Ishikawa (cell line): ENCODE measurements around the gene ALDH3B1.

Experiments
- CEBPB ChIP-seq: IDR thresholded peaks from 2 replicates; pipeline ENCODE4 v1.6.1; 2012
- CREB1 ChIP-seq: IDR thresholded peaks from 2 replicates; pipeline ENCODE4 v1.6.1; 2012; ENCODE audit warnings: low read depth
- EP300 ChIP-seq: IDR thresholded peaks from 2 replicates; pipeline ENCODE4 v1.6.1; 2012; ENCODE audit warnings: borderline replicate concordance
- TAF1 ChIP-seq: IDR thresholded peaks from 2 replicates; pipeline ENCODE4 v1.6.1; 2012; ENCODE audit warnings: low read depth, mild to moderate bottlenecking
- TCF12 ChIP-seq: IDR thresholded peaks from 2 replicates; pipeline ENCODE4 v1.6.1; 2012; ENCODE audit warnings: low read depth
- YY1 ChIP-seq: IDR thresholded peaks from 2 replicates; pipeline ENCODE4 v1.6.1; 2012; ENCODE audit warnings: low read depth

DNA sequence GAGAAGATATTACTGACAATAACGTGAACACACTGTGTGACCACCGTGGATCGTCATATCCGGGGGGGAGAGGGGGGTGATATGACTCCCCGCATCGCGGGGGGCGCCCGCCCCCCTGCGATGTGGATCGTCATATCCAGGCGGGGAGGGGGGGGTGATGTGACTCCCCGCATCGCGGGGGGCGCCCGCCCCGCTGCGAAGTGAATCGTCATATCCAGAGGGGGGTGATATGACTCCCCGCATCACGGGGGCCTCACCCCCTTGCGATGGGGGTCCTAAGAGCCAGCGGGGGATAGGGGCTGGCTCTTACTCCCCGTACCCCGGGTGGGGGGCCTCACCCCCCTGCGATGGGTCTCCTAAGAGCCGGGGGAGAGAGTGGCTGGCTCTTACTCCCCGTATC, 26.2 kb upstream of the ALDH3B1 start:
- TF ChIP-seq EP300 = no peak
- no peak for TF ChIP-seq TAF1
- TF ChIP-seq CEBPB = no peak
- no peak for TF ChIP-seq YY1
- TF ChIP-seq TCF12 = no peak
- TF ChIP-seq CREB1 = no peak
